IPS-20b (cell line): ENCODE data around the gene SYNJ2.

Experiments
- H3K27ac ChIP-seq: one replicate; pipeline ENCODE4 v1.5.1; 2013; ENCODE audit warnings: low read length
- H3K27me3 ChIP-seq: 2 replicates; pipeline ENCODE4 v1.6.1; 2013; ENCODE audit warnings: mild to moderate bottlenecking, low read length, inconsistent platforms; ENCODE audit not compliant: insufficient read depth
- H3K36me3 ChIP-seq: 2 replicates; pipeline ENCODE4 v1.6.1; 2013; ENCODE audit warnings: low read depth, mild to moderate bottlenecking, inconsistent platforms, low read length, moderate library complexity; ENCODE audit not compliant: insufficient read depth
- H3K4me1 ChIP-seq: 2 replicates; pipeline ENCODE4 v1.6.1; 2013; ENCODE audit warnings: mild to moderate bottlenecking, control low read depth, inconsistent platforms, low read length, moderate library complexity; ENCODE audit not compliant: insufficient read depth
- H3K4me3 ChIP-seq: 2 replicates; pipeline ENCODE4 v1.5.1; 2013; ENCODE audit warnings: mild to moderate bottlenecking, low read length, inconsistent platforms
- H3K9ac ChIP-seq: 2 replicates; pipeline ENCODE4 v1.6.1; 2013; ENCODE audit warnings: low read depth, mild to moderate bottlenecking, inconsistent platforms, low read length, moderate library complexity
- H3K9me3 ChIP-seq: 2 replicates; pipeline ENCODE4 v1.6.1; 2013; ENCODE audit warnings: mild to moderate bottlenecking, low read depth, low read length, inconsistent platforms; ENCODE audit not compliant: insufficient read depth

The SYNJ2 gene

DNA sequence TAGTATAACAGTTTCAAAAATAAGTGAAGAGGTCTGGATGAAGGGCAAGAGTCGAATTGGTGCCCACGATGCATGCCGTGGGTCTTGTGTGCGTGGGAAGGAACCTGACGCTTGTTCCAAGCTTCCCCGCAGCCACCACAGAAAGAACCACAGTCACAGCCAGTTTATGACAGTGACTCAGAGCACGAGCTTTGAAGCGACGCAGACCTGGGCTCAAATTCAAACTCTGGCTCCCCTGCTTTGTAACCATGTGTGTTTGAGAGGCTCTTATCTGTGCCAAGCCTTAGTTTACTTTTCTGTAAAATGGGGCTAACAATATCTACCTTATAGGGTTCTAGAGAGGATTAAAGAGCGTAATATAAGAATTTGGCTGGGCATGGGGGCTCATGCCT is 65.5 kb downstream of the SYNJ2 start:
- Histone ChIP-seq H3K4me3 (no peak overlapping the region), H3K27ac (no peak overlapping the region), H3K9me3 (no peaks in the 10 kb centered on the region), H3K9ac (no peak overlapping the region), H3K4me1 (no peaks in the 10 kb centered on the region), H3K27me3 (no peaks in the 10 kb centered on the region), H3K36me3 (no peaks in the 10 kb centered on the region)

GRCh38 chr6:158047563-158048323 is 66.1 kb downstream of the SYNJ2 start:
- no peak overlapping the region for H3K27ac ChIP-seq
- no peaks in the 10 kb centered on the region for H3K36me3 ChIP-seq
- H3K9ac ChIP-seq, result no peak overlapping the region

GRCh38 chr6:158048589-158048988 is 66.9 kb downstream of the SYNJ2 start:
- Histone ChIP-seq H3K36me3 (no peaks in the 10 kb centered on the region), H3K27ac (no peak overlapping the region), H3K9me3 (no peaks in the 10 kb centered on the region), H3K4me1 (no peaks in the 10 kb centered on the region), H3K9ac (no peak overlapping the region), H3K4me3 (no peak overlapping the region), H3K27me3 (no peaks in the 10 kb centered on the region)

More at GRCh38 chr6:158047563-158048323, 66.1 kb downstream of the SYNJ2 start:
- Histone ChIP-seq H3K27me3 (no peaks in the 10 kb centered on the region), H3K9me3 (no peaks in the 10 kb centered on the region), H3K4me3 (no peak overlapping the region), H3K4me1 (no peaks in the 10 kb centered on the region)

- Histone ChIP-seq H3K9ac (no peak overlapping the region), H3K4me3 (no peak overlapping the region), H3K27ac (no peak overlapping the region)
These were observed 67.7 kb downstream of the SYNJ2 start for GRCh38 chr6:158049055-158050028.

GRCh38 chr6:158050107-158050735 is 68.6 kb downstream of the SYNJ2 start:
- Histone ChIP-seq H3K27ac (no peak overlapping the region), H3K4me3 (no peak overlapping the region), H3K9ac (no peak overlapping the region), H3K9me3 (no peaks in the 10 kb centered on the region), H3K36me3 (no peaks in the 10 kb centered on the region), H3K4me1 (no peaks in the 10 kb centered on the region), H3K27me3 (no peaks in the 10 kb centered on the region)

More at GRCh38 chr6:158049055-158050028, 67.7 kb downstream of the SYNJ2 start:
- Histone ChIP-seq H3K4me1 (no peaks in the 10 kb centered on the region), H3K27me3 (no peaks in the 10 kb centered on the region), H3K9me3 (no peaks in the 10 kb centered on the region), H3K36me3 (no peaks in the 10 kb centered on the region)

DNA sequence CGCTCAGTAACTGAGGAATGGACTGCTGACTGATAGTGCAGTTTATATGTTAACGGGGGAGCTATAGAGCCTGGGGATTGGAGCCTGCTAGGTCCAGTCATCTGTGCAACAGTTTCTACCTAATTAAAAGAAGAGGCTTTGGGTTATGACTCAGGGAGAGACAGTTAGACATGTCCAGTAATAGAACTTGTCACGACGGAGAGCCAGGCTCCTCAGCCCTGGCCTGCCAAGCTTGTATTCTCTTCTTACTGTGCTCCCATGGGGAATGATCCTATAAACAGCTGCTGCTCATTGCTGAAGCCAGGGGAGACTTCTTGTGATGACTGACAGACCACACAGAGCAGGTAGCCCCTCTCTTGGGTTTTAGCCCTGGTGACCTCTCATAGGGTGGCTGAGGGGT is 69.3 kb downstream of the SYNJ2 start:
- H3K36me3 ChIP-seq, result no peaks in the 10 kb centered on the region
- H3K27me3 ChIP-seq, result no peaks in the 10 kb centered on the region
- H3K27ac ChIP-seq, result no peak overlapping the region
- H3K9ac ChIP-seq, result no peak overlapping the region
- no peak overlapping the region for H3K4me3 ChIP-seq
- H3K4me1 ChIP-seq, result no peaks in the 10 kb centered on the region
- H3K9me3 ChIP-seq, result no peaks in the 10 kb centered on the region

GRCh38 chr6:158051968-158052367 is 70.3 kb downstream of the SYNJ2 start:
- no peaks in the 10 kb centered on the region for H3K27me3 ChIP-seq
- no peaks in the 10 kb centered on the region for H3K4me1 ChIP-seq
- H3K36me3 ChIP-seq, result no peaks in the 10 kb centered on the region
- H3K9me3 ChIP-seq, result no peaks in the 10 kb centered on the region
- no peak overlapping the region for H3K27ac ChIP-seq
- H3K9ac ChIP-seq, result no peak overlapping the region
- H3K4me3 ChIP-seq, result no peak overlapping the region

GRCh38 chr6:158053377-158054313 is 72.0 kb downstream of the SYNJ2 start:
- no peaks in the 10 kb centered on the region for H3K9me3 ChIP-seq
- H3K4me3 ChIP-seq, result no peak overlapping the region
- no peak overlapping the region for H3K9ac ChIP-seq
- no peak overlapping the region for H3K27ac ChIP-seq
- no peaks in the 10 kb centered on the region for H3K4me1 ChIP-seq
- no peaks in the 10 kb centered on the region for H3K27me3 ChIP-seq
- H3K36me3 ChIP-seq, result no peaks in the 10 kb centered on the region

DNA sequence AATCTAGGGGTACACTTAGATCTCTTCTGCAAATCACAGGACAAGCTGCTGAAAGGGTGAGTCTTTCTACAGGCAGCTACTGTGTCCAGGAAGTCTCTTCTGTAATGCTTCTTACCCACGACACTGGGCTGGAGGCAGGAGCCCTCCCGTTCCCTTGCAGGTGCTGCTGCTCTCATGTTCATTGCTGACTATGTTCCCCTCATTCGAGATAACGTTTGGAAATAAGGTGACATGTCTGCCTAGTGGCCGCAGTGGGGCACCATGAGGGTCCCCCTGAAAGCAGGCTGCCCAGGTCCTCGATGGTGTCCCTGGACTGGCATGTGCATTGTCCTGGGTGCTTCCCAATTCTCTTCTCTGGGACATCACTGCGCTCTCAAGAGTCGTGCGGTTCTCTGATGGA is 74.7 kb downstream of the SYNJ2 start:
- H3K27ac ChIP-seq, result no peak overlapping the region
- no peaks in the 10 kb centered on the region for H3K36me3 ChIP-seq
- H3K9ac ChIP-seq, result no peak overlapping the region
- no peaks in the 10 kb centered on the region for H3K27me3 ChIP-seq
- no peaks in the 10 kb centered on the region for H3K9me3 ChIP-seq
- H3K4me1 ChIP-seq, result no peaks in the 10 kb centered on the region
- no peak overlapping the region for H3K4me3 ChIP-seq

- H3K27me3 ChIP-seq, result no peaks in the 10 kb centered on the region
- no peak overlapping the region for H3K9ac ChIP-seq
- no peaks in the 10 kb centered on the region for H3K36me3 ChIP-seq
- H3K9me3 ChIP-seq, result no peaks in the 10 kb centered on the region
- H3K4me1 ChIP-seq, result no peaks in the 10 kb centered on the region
- no peak overlapping the region for H3K27ac ChIP-seq
- no peak overlapping the region for H3K4me3 ChIP-seq
These were observed 75.1 kb downstream of the SYNJ2 start for GRCh38 chr6:158056804-158057203.
